Loucy (cell line): ENCODE data around the gene CAMK2G.

Source experiments
- H2AFZ ChIP-seq: fragments of 200-600 bp; sonication (generic); 2 replicates; pipeline ENCODE4 v1.6.0; 2016; ENCODE audit warnings: antibody characterized with exemption, mild to moderate bottlenecking, low read length, moderate library complexity
- H3F3A ChIP-seq: fragments of 200-600 bp; 2 replicates; pipeline ENCODE4 v1.6.0; 2016; ENCODE audit warnings: antibody characterized with exemption, low read depth, mild to moderate bottlenecking
- H3K27me3 ChIP-seq: fragments of 200-600 bp; sonication (generic); 2 replicates; pipeline ENCODE4 v1.6.1; 2014; ENCODE audit warnings: low read length, mild to moderate bottlenecking; ENCODE audit not compliant: insufficient read depth, poor library complexity, severe bottlenecking
- H3K36me3 ChIP-seq: fragments of 200-600 bp; sonication (generic); 2 replicates; pipeline ENCODE4 v1.6.1; 2016; ENCODE audit warnings: low read length; ENCODE audit not compliant: insufficient read depth
- H3K4me1 ChIP-seq: fragments of 200-600 bp; sonication (generic); 2 replicates; pipeline ENCODE4 v1.5.1; 2014; ENCODE audit warnings: low read length, mild to moderate bottlenecking; ENCODE audit not compliant: insufficient read depth, poor library complexity, severe bottlenecking
- H3K4me2 ChIP-seq: fragments of 200-600 bp; sonication (generic); 2 replicates; pipeline ENCODE4 v1.6.0; 2014; ENCODE audit warnings: antibody characterized with exemption, low read length, low read depth, mild to moderate bottlenecking; ENCODE audit not compliant: poor library complexity, severe bottlenecking
- H3K4me3 ChIP-seq: fragments of 200-600 bp; sonication (generic); 2 replicates; pipeline ENCODE4 v1.5.1; 2014; ENCODE audit warnings: low read length, mild to moderate bottlenecking, mixed read lengths; ENCODE audit not compliant: poor library complexity, severe bottlenecking
- H3K79me2 ChIP-seq: fragments of 200-600 bp; sonication (generic); 2 replicates; pipeline ENCODE4 v1.6.1; 2014; ENCODE audit warnings: low read length; ENCODE audit not compliant: insufficient read depth
- H3K9ac ChIP-seq: fragments of 200-600 bp; sonication (generic); 2 replicates; pipeline ENCODE4 v1.6.0; 2014; ENCODE audit warnings: mild to moderate bottlenecking, low read depth, low read length, moderate library complexity; ENCODE audit not compliant: poor library complexity, severe bottlenecking
- H3K9me2 ChIP-seq: fragments of 200-600 bp; sonication (generic); replicated peaks from 2 replicates; pipeline ENCODE4 v1.6.1; 2016; ENCODE audit warnings: low read depth, low read length, mixed read lengths
- H3K9me3 ChIP-seq: fragments of 200-600 bp; sonication (generic); 2 replicates; pipeline ENCODE4 v1.6.1; 2014; ENCODE audit warnings: mild to moderate bottlenecking, antibody characterized with exemption, low read length, low read depth; ENCODE audit not compliant: insufficient read depth
- H4K20me1 ChIP-seq: fragments of 200-600 bp; sonication (generic); 2 replicates; pipeline ENCODE4 v1.6.0; 2014; ENCODE audit warnings: antibody characterized with exemption, low read length, mild to moderate bottlenecking; ENCODE audit not compliant: insufficient read depth, poor library complexity, severe bottlenecking
- CTCF ChIP-seq: fragments of 200-600 bp; sonication (generic); conservative IDR thresholded peaks from 2 replicates; pipeline ENCODE4 v1.5.1; 2014; ENCODE audit warnings: mild to moderate bottlenecking, antibody characterized with exemption, low read length
- EZH2phosphoT487 ChIP-seq: fragments of 200-600 bp; IDR thresholded peaks from 2 replicates; pipeline ENCODE4 v1.6.1; 2018; ENCODE audit warnings: antibody characterized with exemption, mild to moderate bottlenecking, moderate library complexity, borderline replicate concordance

Gene CAMK2G

GRCh38 chr10:73886661-73887293, 12.4 kb upstream of the CAMK2G start:
- Histone ChIP-seq H3K9ac (no peak overlapping the region), H3K4me2 (no peak overlapping the region)

GRCh38 chr10:73886085-73886529, 11.8 kb upstream of the CAMK2G start:
- Histone ChIP-seq H2AFZ (no peak overlapping the region), H3F3A (no peaks in the 10 kb centered on the region), H3K4me3 (no peak overlapping the region), H3K9ac (no peak overlapping the region), H3K36me3 (no peaks in the 10 kb centered on the region), H3K9me3 (no peaks in the 10 kb centered on the region), H3K9me2 (no peaks in the 10 kb centered on the region), H3K4me1 (no peaks in the 10 kb centered on the region), H3K4me2 (no peak overlapping the region), H3K79me2 (no peaks in the 10 kb centered on the region), H3K27me3 (no peaks in the 10 kb centered on the region), H4K20me1 (no peaks in the 10 kb centered on the region)
- peak; percentile 93 for TF ChIP-seq CTCF
- no peak for TF ChIP-seq EZH2phosphoT487

More at GRCh38 chr10:73886661-73887293, 12.4 kb upstream of the CAMK2G start:
- no peaks in the 10 kb centered on the region for H3F3A ChIP-seq
- peak overlapping the region; percentile 30; the same call in 1 of the 2 replicates for H2AFZ ChIP-seq
- H3K79me2 ChIP-seq, result no peaks in the 10 kb centered on the region
- TF ChIP-seq EZH2phosphoT487 (no peak), CTCF (no peak)
- H3K4me1 ChIP-seq, result no peaks in the 10 kb centered on the region
- H3K9me2 ChIP-seq, result no peaks in the 10 kb centered on the region
- no peaks in the 10 kb centered on the region for H3K9me3 ChIP-seq
- no peaks in the 10 kb centered on the region for H4K20me1 ChIP-seq
- H3K36me3 ChIP-seq, result no peaks in the 10 kb centered on the region
- no peak overlapping the region for H3K4me3 ChIP-seq
- no peaks in the 10 kb centered on the region for H3K27me3 ChIP-seq

- Histone ChIP-seq H3K4me1 (peaks cover 6% of the 10 kb centered on the region), H3K9me3 (no peaks in the 10 kb centered on the region), H3K4me3 (no peak overlapping the region), H3K9ac (no peak overlapping the region), H4K20me1 (no peaks in the 10 kb centered on the region), H3K27me3 (no peaks in the 10 kb centered on the region), H3K9me2 (no peaks in the 10 kb centered on the region), H3K36me3 (no peaks in the 10 kb centered on the region), H3K79me2 (no peaks in the 10 kb centered on the region), H3F3A (no peaks in the 10 kb centered on the region), H2AFZ (no peak overlapping the region), H3K4me2 (no peak overlapping the region)
- TF ChIP-seq CTCF (no peak), EZH2phosphoT487 (no peak)
Measured at GRCh38 chr10:73884017-73884416, 9.7 kb upstream of the CAMK2G start.
